Prostate gland (tissue), 2 donors: ENCODE measurements around the gene POMC.

Experiments
- CTCF ChIP-seq, 4 experiments: fragments of 200-600 bp in 2 of 4; fragments of 450-650 bp in 2 of 4; sonication (generic) in 2 of 4; IDR thresholded peaks; 1 replicate in 3 of 4; 2 replicates in 1 of 4; pipeline ENCODE4 v1.5.1; 2016 to 2019; ENCODE audit warnings: antibody characterized with exemption in 4 of 4, mild to moderate bottlenecking in 2 of 4, moderate library complexity in 2 of 4
- POLR2AphosphoS5 ChIP-seq: sonication (generic); formaldehyde crosslinking; IDR thresholded peaks from one replicate; pipeline ENCODE4 v1.6.1; 2017; ENCODE audit warnings: antibody characterized with exemption

- TF ChIP-seq CTCF (IDR thresholded peaks at IDR 0.05) (no peak), POLR2AphosphoS5 (no peak)
These were observed 7.2 kb downstream of the POMC start for GRCh38 chr2:25161055-25161781.
